ENCODE results near the gene ID3. TPM values are rescaled to one million over a fixed set of nuclear protein-coding genes. Genes with fewer than 3 reads are reported as not detected.

Gene ID3
- total RNA-seq, 2 donors from 2014 or later: 145 to 357 TPM

- no peak for TF ChIP-seq CTCF (IDR thresholded peaks at IDR 0.05)
- Histone ChIP-seq H3K4me3 (no peak overlapping the region), H3K27me3 (no peaks in the 10 kb centered on the region), H3K27ac (no peak overlapping the region), H3K4me1 (peaks cover 0 to 29% of the 10 kb centered on the region in 2 donors), H3K9me3 (no peaks in the 10 kb centered on the region), H3K36me3 (no peaks in the 10 kb centered on the region)
- no peak for DNase-seq (ENCODE audit: low spot score)
Measured at GRCh38 chr1:23533246-23534023, 25.9 kb downstream of the ID3 start.

- no peak for TF ChIP-seq CTCF (IDR thresholded peaks at IDR 0.05)
- Histone ChIP-seq H3K27me3 (no peaks in the 10 kb centered on the region), H3K27ac (peak overlapping the region in 1 of 2 donors; percentile 19), H3K9me3 (no peaks in the 10 kb centered on the region), H3K36me3 (no peaks in the 10 kb centered on the region), H3K4me1 (peaks cover 0 to 36% of the 10 kb centered on the region in 2 donors), H3K4me3 (peak overlapping the region; percentile 23 to 62)
- DNase-seq (ENCODE audit: low spot score): no peak
Measured at GRCh38 chr1:23531562-23532094, 27.7 kb downstream of the ID3 start.

- H3K9me3 ChIP-seq: no peaks in the 10 kb centered on the region
- H3K27ac ChIP-seq: peak within 1 kb of the TSS in 1 of 2 donors; percentile 19
- peak; percentile 86 for DNase-seq (ENCODE audit: low spot score)
- no peaks in the 10 kb centered on the region for H3K27me3 ChIP-seq
- H3K4me3 ChIP-seq: peak within 1 kb of the TSS; percentile 38 to 62
- TF ChIP-seq CTCF (IDR thresholded peaks at IDR 0.05): peak in 1 of 2 donors; percentile 23
- H3K36me3 ChIP-seq: no peaks in the 10 kb centered on the region
- H3K4me1 ChIP-seq: peaks cover 0 to 36% of the 10 kb centered on the region in 2 donors
Measured at GRCh38 chr1:23530747-23531561, 28.3 kb downstream of the ID3 start, which contains the start of gene E2F2. Gene E2F2, minus strand, starts transcription at chr1:23531233. Its CDS starts 440 bp downstream, at chr1:23530793.

DNA sequence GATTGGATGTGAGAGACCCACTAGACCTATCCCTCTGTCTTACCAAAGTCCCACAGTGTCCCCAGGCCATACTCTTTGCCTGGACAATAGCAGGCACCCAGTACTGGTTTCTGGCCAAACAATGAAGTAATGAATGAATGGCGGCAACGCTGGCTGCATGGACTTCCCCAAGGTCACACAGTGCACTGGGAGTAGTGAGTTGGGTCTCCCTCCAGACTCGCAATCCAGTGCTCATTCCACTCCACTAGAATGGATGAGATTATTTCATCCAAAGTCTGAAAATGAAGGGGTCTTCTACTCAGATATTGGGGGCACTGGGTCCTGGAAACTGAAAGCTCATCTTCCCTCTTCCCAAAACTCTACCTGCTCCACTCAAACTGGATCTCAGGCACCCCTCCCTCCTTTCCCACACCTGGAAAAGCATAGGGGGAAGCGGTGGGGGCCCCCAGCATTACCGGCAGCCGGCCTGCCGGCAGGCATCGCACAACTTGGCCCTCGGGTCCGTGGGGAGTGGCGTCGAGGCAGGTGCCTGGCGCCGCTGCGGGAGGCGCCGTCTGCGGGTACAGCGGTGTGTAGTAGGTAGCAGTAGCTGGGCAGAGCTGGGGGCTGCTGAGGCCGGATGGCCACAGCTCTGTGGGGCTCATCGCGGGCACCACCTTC is 29.1 kb downstream of the ID3 start:
- no peak for TF ChIP-seq CTCF (IDR thresholded peaks at IDR 0.05)
- DNase-seq (ENCODE audit: low spot score): no peak
- H3K4me1 ChIP-seq: peaks cover 0 to 36% of the 10 kb centered on the region in 2 donors
- H3K4me3 ChIP-seq: peak overlapping the region; percentile 38 to 62
- H3K27me3 ChIP-seq: no peaks in the 10 kb centered on the region
- no peaks in the 10 kb centered on the region for H3K36me3 ChIP-seq
- no peak overlapping the region for H3K27ac ChIP-seq
- H3K9me3 ChIP-seq: no peaks in the 10 kb centered on the region

Data from right atrium auricular region (tissue), 2 donors.